Neural cell (in vitro differentiated cells): ENCODE results near the gene EXOC2. TPM values are rescaled to one million over a fixed set of nuclear protein-coding genes. Genes with fewer than 3 reads are reported as not detected.
A peak's percentile ranks its signal among the peaks of the same experiment; 100 is the strongest.

Experiments used
- H2AFZ ChIP-seq: fragments of 200-600, 300-800 bp; sonication (generic), shearing (Covaris generic); 2 replicates; pipeline ENCODE4 v1.6.0; 2014; ENCODE audit warnings: low read depth, mild to moderate bottlenecking, antibody characterized with exemption, low read length, moderate library complexity
- H3F3A ChIP-seq: fragments of 200-600 bp; shearing (Covaris generic); 2 replicates; pipeline ENCODE4 v1.6.1; 2016; ENCODE audit warnings: mild to moderate bottlenecking, moderate library complexity, mixed read lengths, antibody characterized with exemption, low read length; ENCODE audit not compliant: insufficient read depth, poor library complexity, severe bottlenecking
- H3K27ac ChIP-seq: fragments of 200-600, 300-800 bp; sonication (generic), shearing (Covaris generic); 2 replicates; pipeline ENCODE4 v1.5.1; 2014; ENCODE audit warnings: mild to moderate bottlenecking, low read length, moderate library complexity
- H3K27me3 ChIP-seq: fragments of 300-800, 200-600 bp; sonication (generic), shearing (Covaris generic); 2 replicates; pipeline ENCODE4 v1.6.0; 2014; ENCODE audit warnings: mild to moderate bottlenecking, low read depth, low read length, moderate library complexity; ENCODE audit not compliant: insufficient read depth
- H3K36me3 ChIP-seq: fragments of 300-800, 200-600 bp; sonication (generic), shearing (Covaris generic); 2 replicates; pipeline ENCODE4 v1.5.1; 2014; ENCODE audit warnings: mild to moderate bottlenecking, antibody characterized with exemption, low read length, moderate library complexity; ENCODE audit not compliant: insufficient read depth
- H3K4me2 ChIP-seq: fragments of 300-800, 200-600 bp; sonication (generic), shearing (Covaris generic); 2 replicates; pipeline ENCODE4 v1.6.0; 2014; ENCODE audit warnings: mild to moderate bottlenecking, low read length
- H3K4me3 ChIP-seq: fragments of 300-800, 200-600 bp; sonication (generic), shearing (Covaris generic); 2 replicates; pipeline ENCODE4 v1.5.1; 2014; ENCODE audit warnings: mild to moderate bottlenecking, low read length, moderate library complexity
- H3K79me2 ChIP-seq: fragments of 200-600 bp; shearing (Covaris generic); replicated peaks from 2 replicates; pipeline ENCODE4 v1.6.0; 2014; ENCODE audit warnings: mild to moderate bottlenecking, low read length, moderate library complexity; ENCODE audit not compliant: insufficient read depth
- H3K9ac ChIP-seq: fragments of 300-800, 200-600 bp; sonication (generic), shearing (Covaris generic); 2 replicates; pipeline ENCODE4 v1.6.1; 2016; ENCODE audit warnings: mild to moderate bottlenecking, low read length, mixed read lengths
- H3K9me2 ChIP-seq: fragments of 200-600 bp; shearing (Covaris generic); 2 replicates; pipeline ENCODE4 v1.6.1; 2016; ENCODE audit warnings: mild to moderate bottlenecking, low read length, mixed read lengths; ENCODE audit not compliant: insufficient read depth
- H3K9me3 ChIP-seq: fragments of 200-600, 300-800 bp; sonication (generic), shearing (Covaris generic); 2 replicates; pipeline ENCODE4 v1.6.1; 2016; ENCODE audit warnings: mild to moderate bottlenecking, mixed run types, low read length, moderate library complexity, mixed read lengths
- H4K20me1 ChIP-seq: fragments of 200-600 bp; shearing (Covaris generic); 2 replicates; pipeline ENCODE4 v1.6.1; 2016; ENCODE audit warnings: mild to moderate bottlenecking, mixed run types; ENCODE audit not compliant: insufficient read depth
- CTCF ChIP-seq: fragments of 450-650 bp; IDR thresholded peaks from 2 replicates; pipeline ENCODE4 v1.5.1; 2014; ENCODE audit warnings: antibody characterized with exemption, mild to moderate bottlenecking, moderate library complexity; ENCODE audit not compliant: poor library complexity, severe bottlenecking
- EP300 ChIP-seq: fragments of 450-650 bp; conservative IDR thresholded peaks from 2 replicates; pipeline ENCODE4 v1.6.1; 2014; ENCODE audit warnings: antibody characterized with exemption, mild to moderate bottlenecking, moderate library complexity; ENCODE audit not compliant: poor library complexity, severe bottlenecking
- EZH2 ChIP-seq: fragments of 200-600, 300-800 bp; shearing (Covaris generic), sonication (generic); IDR thresholded peaks from 2 replicates; pipeline ENCODE4 v1.6.1; 2014; ENCODE audit warnings: antibody characterized with exemption, low read length, borderline replicate concordance, mild to moderate bottlenecking; ENCODE audit not compliant: insufficient read depth, poor library complexity, severe bottlenecking
- MXI1 ChIP-seq: fragments of 450-650 bp; conservative IDR thresholded peaks from 2 replicates; pipeline ENCODE4 v1.6.1; 2014; ENCODE audit warnings: antibody characterized with exemption, mild to moderate bottlenecking; ENCODE audit not compliant: poor library complexity, severe bottlenecking
- POLR2AphosphoS5 ChIP-seq: IDR thresholded peaks from 2 replicates; pipeline ENCODE4 v1.6.1; 2012
- RAD21 ChIP-seq: fragments of 450-650 bp; conservative IDR thresholded peaks from 2 replicates; pipeline ENCODE4 v1.6.1; 2014; ENCODE audit warnings: antibody characterized with exemption, mild to moderate bottlenecking, moderate library complexity
- REST ChIP-seq: IDR thresholded peaks from 2 replicates; pipeline ENCODE4 v1.6.1; 2012; ENCODE audit warnings: borderline replicate concordance
- SMC3 ChIP-seq: fragments of 450-650 bp; conservative IDR thresholded peaks from 2 replicates; pipeline ENCODE4 v1.6.1; 2014; ENCODE audit warnings: antibody characterized with exemption, mild to moderate bottlenecking, moderate library complexity; ENCODE audit not compliant: poor library complexity
- TAF1 ChIP-seq: IDR thresholded peaks from 2 replicates; pipeline ENCODE4 v1.6.1; 2012; ENCODE audit warnings: low read depth
- polyA plus RNA-seq: library from polyadenylated mRNA; depleted of rRNA; stranded (reverse); fragments of >200 nt; gene quantifications from 2 replicates; pipeline ENCODE4 v1.2.3, GENCODE V29; 2014

The EXOC2 gene
- polyA plus RNA-seq, 1 donor from 2014 or later = 38.6 TPM

- H3K4me2 ChIP-seq = peak overlapping the region; percentile 82
- no peaks in the 10 kb centered on the region for H3F3A ChIP-seq
- peak overlapping the region; percentile 87 for H2AFZ ChIP-seq
- no peak for TF ChIP-seq CTCF
- TF ChIP-seq EP300 = no peak
- TF ChIP-seq POLR2AphosphoS5 = no peak
- TF ChIP-seq SMC3 = no peak
- no peak for TF ChIP-seq EZH2
- no peak for TF ChIP-seq MXI1
- no peak for TF ChIP-seq REST
- no peak for TF ChIP-seq RAD21
- no peak for TF ChIP-seq TAF1
- no peaks in the 10 kb centered on the region for H3K9me2 ChIP-seq
- H4K20me1 ChIP-seq = no peaks in the 10 kb centered on the region
- H3K79me2 ChIP-seq = peaks cover 33% of the 10 kb centered on the region
- H3K27ac ChIP-seq = no peak overlapping the region
- peak overlapping the region; percentile 87 for H3K9ac ChIP-seq
- no peaks in the 10 kb centered on the region for H3K36me3 ChIP-seq
- peak overlapping the region; percentile 97 for H3K4me3 ChIP-seq
- H3K27me3 ChIP-seq = no peaks in the 10 kb centered on the region
- no peaks in the 10 kb centered on the region for H3K9me3 ChIP-seq
These were observed 727 bp upstream of the EXOC2 start for GRCh38 chr6:693723-694009.

GRCh38 chr6:692356-692851 is 535 bp downstream of the EXOC2 start:
- Histone ChIP-seq H3K4me3 (peak overlapping the region; percentile 97), H3K9ac (peak overlapping the region; percentile 87), H2AFZ (peak overlapping the region; percentile 45), H3K79me2 (peaks cover 37% of the 10 kb centered on the region), H3K9me2 (no peaks in the 10 kb centered on the region), H4K20me1 (no peaks in the 10 kb centered on the region), H3K27me3 (no peaks in the 10 kb centered on the region), H3F3A (no peaks in the 10 kb centered on the region), H3K9me3 (no peaks in the 10 kb centered on the region), H3K36me3 (no peaks in the 10 kb centered on the region), H3K4me2 (peak overlapping the region; percentile 84), H3K27ac (no peak overlapping the region)
- TF ChIP-seq SMC3 (no peak), CTCF (no peak), REST (no peak), EP300 (no peak), TAF1 (no peak), MXI1 (no peak), EZH2 (no peak), POLR2AphosphoS5 (no peak), RAD21 (no peak)
